IMR-90 (cell line): ENCODE results near the gene FAM20A. TPM values are rescaled to one million over a fixed set of nuclear protein-coding genes. Genes with fewer than 3 reads are reported as not detected.

Experiments
- ATAC-seq: fragments of 200-7000 bp; cut with Tn5 transposase; 2 replicates; pipeline ENCODE4 v1.9.1; 2020; ENCODE audit warnings: low read depth, mild to moderate bottlenecking, moderate library complexity
- BruUV-seq: library from RNA; stranded (reverse); fragments of 400-500 nt; replicated peaks from 2 replicates; lab custom pipeline; 2021; lab: Mats Ljungman, UMichigan
- CTCF ChIA-PET: fragments of 300-600 bp; formaldehyde crosslinking; extraction: SDS; loops from one replicate; lab custom pipeline; 2021; ENCODE audit warnings: antibody characterized with exemption; lab: Yijun Ruan, JAX
- POLR2A ChIA-PET: fragments of 300-600 bp; sonication (Branson Sonifier 250); formaldehyde crosslinking; loops from one replicate; lab custom pipeline; 2022; ENCODE audit warnings: antibody characterized with exemption; ENCODE audit not compliant: unreplicated experiment; lab: Charles Lee
- DNase-seq: peaks from one replicate; pipeline ENCODE4 v3.0.0; 2013
- H2AFZ ChIP-seq: replicated peaks from 2 replicates; pipeline ENCODE3; 2013; ENCODE audit warnings: low read length, mild to moderate bottlenecking; ENCODE audit not compliant: poor library complexity
- H2AK5ac ChIP-seq: 2 replicates; pipeline ENCODE4 v1.6.1; 2013; ENCODE audit warnings: low read depth, low read length, inconsistent platforms
- H2AK9ac ChIP-seq: replicated peaks from 2 replicates; pipeline ENCODE3; 2013; ENCODE audit warnings: mild to moderate bottlenecking, low read depth, low read length, moderate library complexity; ENCODE audit not compliant: poor library complexity
- H2BK120ac ChIP-seq: 2 replicates; pipeline ENCODE4 v1.6.1; 2013; ENCODE audit warnings: low read depth, low read length, inconsistent platforms
- H2BK15ac ChIP-seq: 3 replicates; pipeline ENCODE4 v1.6.1; 2013; ENCODE audit warnings: low read depth, low read length, inconsistent platforms
- H2BK20ac ChIP-seq: 2 replicates; pipeline ENCODE4 v1.6.1; 2013; ENCODE audit warnings: low read depth, mild to moderate bottlenecking, inconsistent platforms, low read length, moderate library complexity
- H2BK5ac ChIP-seq: 2 replicates; pipeline ENCODE4 v1.6.1; 2013; ENCODE audit warnings: mild to moderate bottlenecking, low read depth, low read length, inconsistent platforms; ENCODE audit not compliant: poor library complexity, severe bottlenecking
- H3K14ac ChIP-seq: replicated peaks from 2 replicates; pipeline ENCODE4 v1.6.1; 2013; ENCODE audit warnings: low read depth, low read length, inconsistent platforms
- H3K18ac ChIP-seq: 2 replicates; pipeline ENCODE4 v1.6.1; 2013; ENCODE audit warnings: low read depth, low read length, control low read depth
- H3K23ac ChIP-seq: 2 replicates; pipeline ENCODE4 v1.6.1; 2013; ENCODE audit warnings: low read depth, low read length, inconsistent platforms
- H3K27ac ChIP-seq: 2 replicates; pipeline ENCODE4 v1.5.1; 2013; ENCODE audit warnings: mild to moderate bottlenecking, control low read depth, low read length; ENCODE audit not compliant: insufficient read depth
- H3K27me3 ChIP-seq: 2 replicates; pipeline ENCODE4 v1.6.1; 2013; ENCODE audit warnings: low read length; ENCODE audit not compliant: control insufficient read depth, insufficient read depth
- H3K36me3 ChIP-seq: 2 replicates; pipeline ENCODE4 v1.6.1; 2013; ENCODE audit warnings: low read length, mixed read lengths; ENCODE audit not compliant: control insufficient read depth, insufficient read depth
- H3K4ac ChIP-seq: 2 replicates; pipeline ENCODE4 v1.6.1; 2013; ENCODE audit warnings: low read depth, low read length, inconsistent platforms
- H3K4me1 ChIP-seq: 2 replicates; pipeline ENCODE4 v1.6.1; 2013; ENCODE audit warnings: low read length, mixed read lengths; ENCODE audit not compliant: control insufficient read depth, insufficient read depth
- H3K4me2 ChIP-seq: 2 replicates; pipeline ENCODE4 v1.6.1; 2013; ENCODE audit warnings: low read depth, mild to moderate bottlenecking, control low read depth, low read length, moderate library complexity
- H3K4me3 ChIP-seq: 2 replicates; pipeline ENCODE4 v1.5.1; 2013; ENCODE audit warnings: low read depth, mild to moderate bottlenecking, control low read depth, low read length, moderate library complexity; ENCODE audit not compliant: insufficient read depth
- H3K56ac ChIP-seq: 2 replicates; pipeline ENCODE4 v1.6.1; 2013; ENCODE audit warnings: low read length, inconsistent platforms; ENCODE audit not compliant: insufficient read depth; ENCODE audit errors: extremely low read depth
- H3K79me1 ChIP-seq, 2 experiments: 2 replicates each; pipeline ENCODE4 v1.6.1; 2013; ENCODE audit warnings: low read length in 2 of 2, inconsistent platforms in 1 of 2, low read depth in 1 of 2
- H3K9ac ChIP-seq: 2 replicates; pipeline ENCODE4 v1.6.1; 2013; ENCODE audit warnings: low read depth, low read length, control low read depth
- H3K9me1 ChIP-seq: 2 replicates; pipeline ENCODE4 v1.6.1; 2013; ENCODE audit warnings: low read length, inconsistent platforms; ENCODE audit not compliant: insufficient read depth
- H3K9me3 ChIP-seq: 2 replicates; pipeline ENCODE4 v1.6.1; 2013; ENCODE audit warnings: low read length; ENCODE audit not compliant: control insufficient read depth, insufficient read depth
- H4K20me1 ChIP-seq: 2 replicates; pipeline ENCODE4 v1.6.1; 2013; ENCODE audit warnings: low read length, inconsistent platforms; ENCODE audit not compliant: insufficient read depth
- H4K5ac ChIP-seq: 2 replicates; pipeline ENCODE4 v1.6.1; 2013; ENCODE audit warnings: mild to moderate bottlenecking, low read depth, low read length, control low read depth
- H4K8ac ChIP-seq, 2 experiments: 2 replicates each; pipeline ENCODE4 v1.6.1; 2013; ENCODE audit warnings: low read depth in 2 of 2, low read length in 2 of 2, control low read depth in 1 of 2, inconsistent platforms in 1 of 2
- H4K91ac ChIP-seq: 2 replicates; pipeline ENCODE4 v1.6.1; 2013; ENCODE audit warnings: low read depth, low read length, inconsistent platforms; ENCODE audit not compliant: insufficient read depth
- BHLHE40 ChIP-seq: fragments of 150-350 bp; IDR thresholded peaks from 2 replicates; pipeline ENCODE4 v1.6.1; 2016; ENCODE audit warnings: mild to moderate bottlenecking, low read depth, low read length
- CHD1 ChIP-seq: IDR thresholded peaks from 2 replicates; pipeline ENCODE4 v1.6.1; 2012; ENCODE audit warnings: low read depth, low read length, improper control_type of control experiment
- SMC3 ChIP-seq: fragments of 150-350 bp; IDR thresholded peaks from 2 replicates; pipeline ENCODE4 v1.6.1; 2016; ENCODE audit warnings: low read depth, mild to moderate bottlenecking, antibody characterized with exemption, low read length, moderate library complexity
- WGBS, 2 experiments: methylation state at CpG; one replicate each; pipeline versions ENCODE4 v1.1.5 to v1.1.7; 2013; ENCODE audit warnings: missing lambda C conversion rate in 2 of 2; ENCODE audit not compliant: insufficient read length in 1 of 2; ENCODE audit errors: extremely low coverage in 2 of 2; 5-methylcytosine and 5-hydroxymethylcytosine counted together
- dilution Hi-C: fragments of 300-500 bp; cut with HindIII; formaldehyde crosslinking; loops from one replicate; pipeline ENCODE4 v1.14.3; 2018; ENCODE audit warnings: low sequenced_read_pairs; ENCODE audit not compliant: unreplicated experiment
- in situ Hi-C: fragments of 300-500 bp; cut with MboI; formaldehyde crosslinking; loops from 3 replicates; pipeline ENCODE4 v1.14.3; 2019; ENCODE audit warnings: low sequenced_read_pairs, inconsistent platforms, mixed read lengths
- intact Hi-C: fragments of 100-400 bp; cut with micrococcal nuclease; formaldehyde crosslinking; loops from 2 replicates; pipeline ENCODE4 v1.10.0; 2022
- polyA plus RNA-seq, 3 experiments: library from polyadenylated mRNA; depleted of rRNA; stranded (reverse); fragments of >200 nt; gene quantifications; 2 replicates each; pipeline ENCODE4 v1.2.3, GENCODE V29; 2012; ENCODE audit warnings: low replicate concordance in 1 of 3
- total RNA-seq: library from RNA; depleted of rRNA; stranded (reverse); fragments of >200 nt; gene quantifications from 2 replicates; pipeline ENCODE4 v1.2.3, GENCODE V29; 2012

FAM20A gene
- total and polyA plus RNA-seq, 2 of the 4 experiments (the other 2 are of a cell fraction), result not detected

DNA sequence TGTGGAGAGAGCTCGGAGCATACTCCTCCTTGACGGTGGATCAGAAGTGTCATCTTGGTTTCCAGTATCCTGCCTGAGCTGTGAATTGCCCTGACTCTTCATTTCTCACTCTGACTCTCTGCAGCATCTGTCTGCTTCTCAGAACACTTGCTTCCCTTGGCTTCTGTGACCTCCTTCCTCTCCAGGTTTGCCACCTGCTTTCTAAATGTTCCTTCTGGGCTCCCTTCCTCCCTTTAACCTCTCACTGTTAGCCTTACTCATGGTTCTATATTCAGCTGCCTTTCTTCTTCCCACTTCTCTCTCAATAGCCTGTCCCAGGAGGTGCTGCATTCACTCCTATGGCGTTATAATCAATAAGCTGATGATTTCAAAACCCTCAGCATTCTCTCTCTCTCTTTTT, 100.1 kb downstream of the FAM20A start:
- H3K9ac ChIP-seq, result no peak overlapping the region
- no peak overlapping the region for H2BK120ac ChIP-seq
- no peak overlapping the region for H3K27ac ChIP-seq
- H3K14ac ChIP-seq, result no peak overlapping the region
- H2BK15ac ChIP-seq, result no peak overlapping the region
- H4K20me1 ChIP-seq, result no peaks in the 10 kb centered on the region
- TF ChIP-seq BHLHE40 (no peak), CHD1 (no peak), SMC3 (no peak)
- POLR2A ChIA-PET, result no interaction called here
- no peak overlapping the region for H2BK20ac ChIP-seq
- no peak overlapping the region for H4K8ac ChIP-seq
- H2BK5ac ChIP-seq, result no peak overlapping the region
- no peak for ATAC-seq
- no peak overlapping the region for H3K18ac ChIP-seq
- dilution Hi-C loops (no loop called here), intact Hi-C loops (no loop called here), in situ Hi-C loops (no loop called here)
- no peaks in the 10 kb centered on the region for H3K79me1 ChIP-seq
- H2AK9ac ChIP-seq, result no peak overlapping the region
- BruUV-seq, result no TSS peak
- WGBS, 2 experiments, result 80% methylated on average over 1 of the region's 3 CpGs; no CpG with 5 or more reads in 1 of the 2 experiments
- H4K91ac ChIP-seq, result no peak overlapping the region
- no peaks in the 10 kb centered on the region for H3K9me3 ChIP-seq
- H3K9me1 ChIP-seq, result no peaks in the 10 kb centered on the region
- no peak overlapping the region for H3K4me2 ChIP-seq
- H3K4me3 ChIP-seq, result no peak overlapping the region
- H2AK5ac ChIP-seq, result no peak overlapping the region
- H3K36me3 ChIP-seq, result no peaks in the 10 kb centered on the region
- H3K4me1 ChIP-seq, result no peaks in the 10 kb centered on the region
- no peak overlapping the region for H4K5ac ChIP-seq
- peaks cover 17% of the 10 kb centered on the region for H3K27me3 ChIP-seq
- CTCF ChIA-PET, result interaction anchor here (1.2 kb wide), 1 partner anchor 34 kb away, joined by 4 read pairs; no protein-coding TSS in a partner anchor
- H2AFZ ChIP-seq, result no peak overlapping the region
- no peak overlapping the region for H3K56ac ChIP-seq
- H3K23ac ChIP-seq, result no peak overlapping the region; the same call in 1 of the 2 replicates
- H3K4ac ChIP-seq, result no peak overlapping the region
- no peak for DNase-seq
